Measurements from ENCODE around the gene INAFM2. TPM values are rescaled to one million over a fixed set of nuclear protein-coding genes. Genes with fewer than 3 reads are reported as not detected.
A peak's percentile ranks its signal among the peaks of the same experiment; 100 is the strongest.

The INAFM2 gene
- total RNA-seq, 1 donor from 2014 or later = 56.2 TPM

GRCh38 chr15:40347559-40348473 lies 24.3 kb downstream of the INAFM2 start:
- DNase-seq = no peak
- no peak for ATAC-seq (ENCODE audit: poor library complexity)
- intact Hi-C loops (cut with DNase I) = no loop called here

- ATAC-seq (ENCODE audit: poor library complexity) (peak; percentile 39), DNase-seq (no peak)
- intact Hi-C loops (cut with DNase I) = no loop called here
Measured at GRCh38 chr15:40348474-40348870, 25.0 kb downstream of the INAFM2 start.

DNA sequence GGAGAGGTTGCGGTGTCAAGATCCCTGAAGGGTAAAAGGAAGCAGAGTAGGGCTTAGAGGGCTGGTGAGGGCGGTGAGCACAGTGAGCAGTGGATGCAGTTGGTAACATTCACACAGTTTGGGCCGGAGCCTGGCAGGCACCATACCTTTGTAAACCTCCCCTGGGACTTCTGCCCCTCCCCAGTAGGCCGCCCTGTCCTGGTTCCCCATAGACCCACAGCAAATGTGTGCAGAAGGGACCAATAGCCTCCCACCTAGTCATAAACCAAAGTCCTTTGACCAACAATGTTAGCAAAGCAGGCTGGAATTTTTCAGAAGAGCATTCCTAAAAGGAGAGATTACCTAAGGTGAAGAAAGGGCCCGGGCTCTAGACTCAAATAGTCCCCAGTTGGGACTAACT lies 25.7 kb downstream of the INAFM2 start:
- intact Hi-C loops (cut with DNase I) = no loop called here
- DNase-seq = no peak
- no peak for ATAC-seq (ENCODE audit: poor library complexity)

- no peak for DNase-seq
- intact Hi-C loops (cut with DNase I) = no loop called here
- no peak for ATAC-seq (ENCODE audit: poor library complexity)
Measured at GRCh38 chr15:40352281-40352901, 28.9 kb downstream of the INAFM2 start.

GRCh38 chr15:40353697-40354096 lies 30.2 kb downstream of the INAFM2 start:
- ATAC-seq (ENCODE audit: poor library complexity) = no peak
- intact Hi-C loops (cut with DNase I) = no loop called here

GRCh38 chr15:40354408-40355171 lies 31.1 kb downstream of the INAFM2 start:
- ATAC-seq (ENCODE audit: poor library complexity) (peak; percentile 39), DNase-seq (no peak)
- intact Hi-C loops (cut with DNase I) = no loop called here

More at GRCh38 chr15:40353697-40354096, 30.2 kb downstream of the INAFM2 start:
- DNase-seq = no peak

- intact Hi-C loops (cut with DNase I) = no loop called here
- DNase-seq (no peak), ATAC-seq (ENCODE audit: poor library complexity) (no peak)
Measured at GRCh38 chr15:40355976-40356585, 32.6 kb downstream of the INAFM2 start.

GRCh38 chr15:40357246-40357645 lies 33.8 kb downstream of the INAFM2 start:
- intact Hi-C loops (cut with DNase I) = no loop called here
- DNase-seq = no peak
- ATAC-seq (ENCODE audit: poor library complexity) = no peak

DNA sequence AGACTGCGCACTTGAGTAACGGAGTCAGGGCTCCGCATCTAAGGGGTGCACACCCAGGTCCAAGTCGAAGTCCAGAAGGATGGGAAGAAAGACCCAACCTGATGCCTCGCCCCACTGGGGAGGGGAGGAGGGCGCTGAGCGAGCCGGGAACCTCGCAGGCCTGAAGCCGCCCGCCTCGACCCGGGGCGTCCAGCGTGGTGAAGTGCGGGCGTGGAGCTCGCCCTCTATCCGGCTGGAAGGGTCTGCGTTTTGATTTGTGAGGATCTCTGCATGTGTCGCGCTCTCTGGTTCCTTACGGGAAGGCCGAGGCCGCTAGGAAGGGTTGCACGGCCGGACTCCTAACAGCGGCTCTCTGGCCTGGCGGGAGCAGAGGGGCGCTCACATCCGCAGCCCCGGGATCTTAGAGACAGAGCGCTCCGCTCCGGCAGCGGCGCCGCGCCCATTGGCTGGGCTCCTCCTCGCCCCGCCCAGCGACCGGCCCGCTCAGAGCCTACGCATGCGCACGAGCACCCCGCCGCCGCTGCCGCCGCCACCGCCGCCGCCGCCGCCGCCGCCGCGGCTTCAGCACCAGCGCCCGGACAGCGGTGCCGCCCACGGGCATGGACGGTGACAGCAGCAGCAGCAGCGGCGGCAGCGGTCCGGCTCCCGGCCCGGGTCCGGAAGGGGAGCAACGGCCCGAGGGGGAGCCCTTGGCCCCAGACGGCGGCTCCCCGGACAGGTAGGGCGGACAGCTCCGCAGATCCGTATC lies 34.4 kb downstream of the INAFM2 start, which contains the start of gene DISP2:
DISP2 (plus strand) TSS at position 497 of the 748 bp plus-strand sequence; CDS start at position 600, 103 bp downstream.
- intact Hi-C loops (cut with DNase I) = no loop called here
- peak; percentile 92 for DNase-seq
- peak; percentile 95 for ATAC-seq (ENCODE audit: poor library complexity)

DNA sequence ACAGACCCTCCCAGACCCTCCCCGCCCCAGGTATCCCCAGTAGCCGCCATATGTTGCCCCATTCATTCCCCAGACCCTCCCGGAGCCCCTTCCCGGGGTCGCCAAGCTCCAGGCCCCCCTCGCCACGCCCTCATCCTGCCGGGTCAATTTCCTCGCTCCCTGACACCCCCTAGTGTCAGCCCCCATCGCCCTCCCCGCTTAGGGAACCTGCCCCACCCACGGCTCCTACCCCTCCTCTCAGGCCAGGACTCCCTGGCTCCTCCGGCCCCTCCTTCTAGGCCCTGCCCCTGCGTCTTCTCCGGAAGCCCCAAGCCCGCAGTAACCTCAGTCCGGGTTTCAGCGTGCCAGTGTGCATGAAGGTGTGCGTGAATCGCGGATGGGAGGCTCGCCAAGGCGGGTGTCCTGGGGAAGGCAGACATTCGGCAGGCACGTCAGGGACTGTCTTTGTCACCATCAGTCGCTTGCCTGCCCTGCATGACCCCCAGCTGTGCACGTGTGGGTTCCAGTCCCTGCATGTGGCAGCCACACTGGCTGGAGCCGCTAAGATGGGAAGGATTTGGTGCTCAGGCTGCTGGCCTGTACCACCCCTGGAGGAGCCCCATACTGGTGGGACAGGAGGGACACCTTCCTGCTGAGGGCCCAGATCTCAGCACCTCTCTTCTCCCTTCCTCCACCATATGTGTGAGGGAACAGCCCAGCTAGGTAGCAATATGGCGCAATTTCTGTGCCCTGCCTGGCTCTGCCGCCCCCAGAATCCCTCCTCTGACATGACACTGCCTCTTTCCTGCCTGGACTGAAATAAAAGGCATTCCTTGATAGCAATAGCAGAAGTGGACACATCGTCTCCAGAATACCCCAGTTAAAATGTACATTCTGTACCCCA lies 35.2 kb downstream of the INAFM2 start:
- ATAC-seq (ENCODE audit: poor library complexity) = peak; percentile 26
- DNase-seq = no peak
- intact Hi-C loops (cut with DNase I) = no loop called here

GRCh38 chr15:40360015-40360414 lies 36.5 kb downstream of the INAFM2 start:
- intact Hi-C loops (cut with DNase I) = no loop called here
- no peak for DNase-seq
- no peak for ATAC-seq (ENCODE audit: poor library complexity)

- no peak for ATAC-seq (ENCODE audit: poor library complexity)
- intact Hi-C loops (cut with DNase I) = no loop called here
Measured at GRCh38 chr15:40361640-40362039, 38.1 kb downstream of the INAFM2 start.

GRCh38 chr15:40363611-40364010 lies 40.1 kb downstream of the INAFM2 start:
- ATAC-seq (ENCODE audit: poor library complexity) (no peak), DNase-seq (no peak)
- intact Hi-C loops (cut with DNase I) = no loop called here

More at GRCh38 chr15:40361640-40362039, 38.1 kb downstream of the INAFM2 start:
- no peak for DNase-seq

DNA sequence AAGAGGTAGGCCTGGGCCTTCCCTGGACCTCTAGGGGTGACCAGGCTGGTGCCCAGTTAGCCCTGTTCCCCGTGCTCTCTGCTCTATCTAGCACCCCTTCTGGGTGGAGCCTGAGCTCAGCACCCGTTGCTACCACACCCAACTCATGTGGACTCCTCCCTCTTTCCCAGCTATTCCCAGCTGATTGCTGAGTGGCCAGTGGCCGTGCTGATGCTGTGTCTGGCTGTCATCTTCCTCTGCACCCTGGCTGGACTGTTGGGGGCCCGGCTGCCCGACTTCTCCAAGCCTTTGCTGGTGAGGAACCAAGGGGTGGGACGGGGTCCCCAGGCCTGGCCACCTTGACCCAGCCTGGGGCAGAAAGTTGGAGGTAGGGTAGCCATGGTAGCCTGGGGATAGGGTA lies 40.8 kb downstream of the INAFM2 start:
- ATAC-seq (ENCODE audit: poor library complexity) = no peak

GRCh38 chr15:40365016-40365415 lies 41.5 kb downstream of the INAFM2 start:
- intact Hi-C loops (cut with DNase I) = loop anchor here (5.0 kb wide), 1 partner anchor 57 kb away; no protein-coding TSS in a partner anchor
- no peak for DNase-seq

More for the DNA sequence above, 40.8 kb downstream of the INAFM2 start:
- DNase-seq = no peak
- intact Hi-C loops (cut with DNase I) = no loop called here

DNA sequence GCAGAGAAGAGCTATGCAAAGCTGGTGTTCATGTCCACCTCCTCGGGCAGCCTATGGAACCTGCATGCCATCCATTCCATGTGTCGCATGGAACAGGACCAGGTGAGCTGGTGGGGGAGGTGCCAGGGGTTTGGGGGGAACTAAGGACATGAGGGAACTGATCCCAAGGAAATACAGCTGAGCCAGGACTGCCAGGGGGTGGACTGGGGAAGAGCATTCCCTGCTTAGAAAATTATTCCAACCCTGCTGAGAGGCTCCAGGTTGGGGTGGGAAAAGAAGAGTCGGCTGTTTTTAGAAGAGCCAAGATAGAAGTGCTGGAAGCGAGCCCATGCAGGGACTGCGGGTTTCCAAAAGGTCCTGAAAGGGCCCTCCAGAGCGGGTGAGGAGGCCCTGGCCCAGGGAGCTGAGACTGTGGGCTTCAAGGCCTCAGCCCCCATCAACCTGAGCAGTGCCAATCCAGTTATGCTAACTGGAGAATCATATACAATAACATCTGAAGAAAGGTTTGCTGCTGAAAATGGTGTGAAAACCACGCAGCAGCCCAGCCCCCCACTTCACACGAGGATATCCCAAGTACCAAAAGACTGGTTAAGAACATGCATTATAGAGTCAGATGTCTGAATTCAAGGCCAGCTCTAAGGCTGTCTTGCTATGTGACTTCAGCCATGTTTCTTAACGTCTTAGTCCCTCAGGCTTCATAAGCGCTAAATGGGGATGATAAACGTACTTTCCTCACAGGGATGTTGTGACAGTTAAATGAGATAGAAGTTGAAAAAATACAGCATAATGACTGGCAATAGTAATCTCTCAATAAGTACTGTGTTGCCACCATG lies 42.3 kb downstream of the INAFM2 start:
- no peak for ATAC-seq (ENCODE audit: poor library complexity)
- intact Hi-C loops (cut with DNase I) = loop anchor here (5.0 kb wide), 1 partner anchor 56 kb away; no protein-coding TSS in a partner anchor

More at GRCh38 chr15:40365016-40365415, 41.5 kb downstream of the INAFM2 start:
- no peak for ATAC-seq (ENCODE audit: poor library complexity)

More for the DNA sequence above, 42.3 kb downstream of the INAFM2 start:
- no peak for DNase-seq
